Neural progenitor cell (in vitro differentiated cells): ENCODE results near the gene GABBR2.

Source experiments
- EZH2 ChIP-seq: fragments of 200-600 bp; sonication (generic); IDR thresholded peaks from 2 replicates; pipeline ENCODE4 v1.6.1; 2017; ENCODE audit warnings: antibody characterized with exemption, mild to moderate bottlenecking, moderate library complexity
- EZH2phosphoT487 ChIP-seq: fragments of 200-600 bp; sonication (generic); IDR thresholded peaks from 2 replicates; pipeline ENCODE4 v1.6.1; 2017; ENCODE audit warnings: antibody characterized with exemption
- TF ChIP-seq, protein P1 (sequence below): fragments of 200-600 bp; sonication (generic); IDR thresholded peaks from 2 replicates; pipeline ENCODE4 v1.5.1; 2017; ENCODE audit warnings: antibody characterized with exemption, mild to moderate bottlenecking

DNA sequence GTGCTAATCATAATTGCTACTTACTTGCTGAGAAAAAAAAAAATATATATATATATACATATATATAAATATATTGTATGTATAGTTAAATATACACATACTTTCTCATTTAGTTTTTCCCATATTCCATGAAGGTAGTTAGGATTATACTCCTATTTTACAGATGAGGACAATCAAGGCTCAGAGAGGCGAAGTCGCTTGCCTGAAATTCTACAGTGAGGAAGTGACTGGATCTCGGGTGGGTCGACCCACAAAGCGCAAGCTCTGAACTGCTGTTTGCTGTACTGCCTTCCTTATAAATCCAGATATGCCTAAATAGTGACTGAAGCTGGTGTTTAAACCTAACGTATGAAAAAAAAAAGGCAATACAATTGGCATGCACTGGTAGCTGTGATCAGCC, 305.0 kb downstream of the GABBR2 start:
- TF ChIP-seq, protein P1, sequence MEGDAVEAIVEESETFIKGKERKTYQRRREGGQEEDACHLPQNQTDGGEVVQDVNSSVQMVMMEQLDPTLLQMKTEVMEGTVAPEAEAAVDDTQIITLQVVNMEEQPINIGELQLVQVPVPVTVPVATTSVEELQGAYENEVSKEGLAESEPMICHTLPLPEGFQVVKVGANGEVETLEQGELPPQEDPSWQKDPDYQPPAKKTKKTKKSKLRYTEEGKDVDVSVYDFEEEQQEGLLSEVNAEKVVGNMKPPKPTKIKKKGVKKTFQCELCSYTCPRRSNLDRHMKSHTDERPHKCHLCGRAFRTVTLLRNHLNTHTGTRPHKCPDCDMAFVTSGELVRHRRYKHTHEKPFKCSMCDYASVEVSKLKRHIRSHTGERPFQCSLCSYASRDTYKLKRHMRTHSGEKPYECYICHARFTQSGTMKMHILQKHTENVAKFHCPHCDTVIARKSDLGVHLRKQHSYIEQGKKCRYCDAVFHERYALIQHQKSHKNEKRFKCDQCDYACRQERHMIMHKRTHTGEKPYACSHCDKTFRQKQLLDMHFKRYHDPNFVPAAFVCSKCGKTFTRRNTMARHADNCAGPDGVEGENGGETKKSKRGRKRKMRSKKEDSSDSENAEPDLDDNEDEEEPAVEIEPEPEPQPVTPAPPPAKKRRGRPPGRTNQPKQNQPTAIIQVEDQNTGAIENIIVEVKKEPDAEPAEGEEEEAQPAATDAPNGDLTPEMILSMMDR, result no peak
- TF ChIP-seq EZH2 (no peak), EZH2phosphoT487 (no peak)
